ENCODE results near the gene SELENOM.

Gene SELENOM
- long read RNA-seq, result 0 reads

GRCh38 chr22:31107178-31107893 lies at the start of gene SELENOM:
TSS of gene SELENOM (minus strand) at chr22:31107568. CDS start at chr22:31107505, 63 bp downstream.
- no peak for TF ChIP-seq GABPA (IDR thresholded peaks at IDR 0.05; ENCODE audit: low read depth)
- TF ChIP-seq SPI1 (IDR thresholded peaks at IDR 0.05; ENCODE audit: borderline replicate concordance, low read depth), result no peak
- TF ChIP-seq CTCF (IDR thresholded peaks at IDR 0.05; ENCODE audit: insufficient read depth, low read length), result peak; percentile 72
- no peak for TF ChIP-seq POLR2AphosphoS5 (IDR thresholded peaks at IDR 0.05; ENCODE audit: low read depth)
- no peak for TF ChIP-seq REST (IDR thresholded peaks at IDR 0.05; ENCODE audit: insufficient replicate concordance, low read depth)
- DNase-seq (ENCODE audit: low read depth in 1 of 2, low spot score in 1 of 2), result peak; percentile 86 to 90
- H3K27me3 ChIP-seq (ENCODE audit: insufficient read depth, poor library complexity, severe bottlenecking), result peaks cover 3% of the 10 kb centered on the region
- peak within 1 kb of the TSS; percentile 40 for H3K4me3 ChIP-seq (replicated peaks; ENCODE audit: insufficient read depth, low read length)
- no peak within 1 kb of the TSS for H3K27ac ChIP-seq (replicated peaks)

- no peak for TF ChIP-seq SPI1 (IDR thresholded peaks at IDR 0.05; ENCODE audit: borderline replicate concordance, low read depth)
- no peak for TF ChIP-seq CTCF (IDR thresholded peaks at IDR 0.05; ENCODE audit: insufficient read depth, low read length)
- TF ChIP-seq POLR2AphosphoS5 (IDR thresholded peaks at IDR 0.05; ENCODE audit: low read depth), result no peak
- TF ChIP-seq REST (IDR thresholded peaks at IDR 0.05; ENCODE audit: insufficient replicate concordance, low read depth), result no peak
- no peak for TF ChIP-seq GABPA (IDR thresholded peaks at IDR 0.05; ENCODE audit: low read depth)
- DNase-seq (ENCODE audit: low read depth in 1 of 2, low spot score in 1 of 2), result no peak
- H3K27ac ChIP-seq (replicated peaks), result no peak overlapping the region
- H3K27me3 ChIP-seq (ENCODE audit: insufficient read depth, poor library complexity, severe bottlenecking), result no peaks in the 10 kb centered on the region
- no peak overlapping the region for H3K4me3 ChIP-seq (replicated peaks; ENCODE audit: insufficient read depth, low read length)
Measured at GRCh38 chr22:31155422-31155821, 48.1 kb upstream of the SELENOM start.

- TF ChIP-seq GABPA (IDR thresholded peaks at IDR 0.05; ENCODE audit: low read depth) (no peak), POLR2AphosphoS5 (IDR thresholded peaks at IDR 0.05; ENCODE audit: low read depth) (no peak), SPI1 (IDR thresholded peaks at IDR 0.05; ENCODE audit: borderline replicate concordance, low read depth) (no peak), CTCF (IDR thresholded peaks at IDR 0.05; ENCODE audit: insufficient read depth, low read length) (no peak), REST (IDR thresholded peaks at IDR 0.05; ENCODE audit: insufficient replicate concordance, low read depth) (no peak)
- no peak for DNase-seq (ENCODE audit: low read depth in 1 of 2, low spot score in 1 of 2)
- no peaks in the 10 kb centered on the region for H3K27me3 ChIP-seq (ENCODE audit: insufficient read depth, poor library complexity, severe bottlenecking)
- H3K27ac ChIP-seq (replicated peaks), result no peak overlapping the region
- no peak overlapping the region for H3K4me3 ChIP-seq (replicated peaks; ENCODE audit: insufficient read depth, low read length)
Measured at GRCh38 chr22:31154975-31155374, 47.6 kb upstream of the SELENOM start.
